ENCODE results near the gene B3GNT3. TPM values are rescaled to one million over a fixed set of nuclear protein-coding genes. Genes with fewer than 3 reads are reported as not detected.

The B3GNT3 gene
- 10 to 100 TPM in 1 of 2 donors, 1 to 10 TPM in 1; 5.2 to 11.9 TPM for total RNA-seq

- peak; percentile 76 for TF ChIP-seq POLR2A (IDR thresholded peaks at IDR 0.05)
- no peak for TF ChIP-seq CTCF (IDR thresholded peaks at IDR 0.05)
- intact Hi-C loops (cut with DNase I): no loop called here
- Histone ChIP-seq H3K9me3 (no peaks in the 10 kb centered on the region), H3K4me1 (replicated peaks) (no peaks in the 10 kb centered on the region), H3K27ac (peak within 1 kb of the TSS in 1 of 2 donors; percentile 65), H3K4me3 (peak within 1 kb of the TSS in 1 of 2 donors; percentile 20), H3K27me3 (replicated peaks; ENCODE audit: insufficient read depth) (no peaks in the 10 kb centered on the region), H3K36me3 (no peaks in the 10 kb centered on the region)
- peak; percentile 30 for DNase-seq (ENCODE audit: low spot score)
- WGBS: 5% methylated on average over 48 of the region's 50 CpGs
These were observed at the start of gene B3GNT3 for GRCh38 chr19:17794731-17795494. B3GNT3 (plus strand) TSS chr19:17795138; CDS start chr19:17807808, 12,670 bp downstream.

GRCh38 chr19:17747205-17748098, 47.5 kb upstream of the B3GNT3 start:
- no peak for TF ChIP-seq POLR2A (IDR thresholded peaks at IDR 0.05)
- TF ChIP-seq CTCF (IDR thresholded peaks at IDR 0.05): peak in 1 of 4 experiments; percentile 8
- no peaks in the 10 kb centered on the region for H3K36me3 ChIP-seq
- H3K4me3 ChIP-seq: peak overlapping the region; percentile 25 to 27
- H3K4me1 ChIP-seq (replicated peaks): no peaks in the 10 kb centered on the region
- WGBS: 12% methylated on average over 44 of the region's 75 CpGs
- H3K27ac ChIP-seq: no peak overlapping the region
- no peaks in the 10 kb centered on the region for H3K27me3 ChIP-seq (replicated peaks; ENCODE audit: insufficient read depth)
- intact Hi-C loops (cut with DNase I): no loop called here
- no peaks in the 10 kb centered on the region for H3K9me3 ChIP-seq
- peak; percentile 82 for DNase-seq (ENCODE audit: low spot score)

GRCh38 chr19:17748884-17749638, 45.9 kb upstream of the B3GNT3 start:
- H3K27ac ChIP-seq: no peak overlapping the region
- no peak for TF ChIP-seq CTCF (IDR thresholded peaks at IDR 0.05)
- no peak for TF ChIP-seq POLR2AphosphoS5 (IDR thresholded peaks at IDR 0.05)
- TF ChIP-seq POLR2A (IDR thresholded peaks at IDR 0.05): no peak
- no peaks in the 10 kb centered on the region for H3K27me3 ChIP-seq (replicated peaks; ENCODE audit: insufficient read depth)
- H3K36me3 ChIP-seq: no peaks in the 10 kb centered on the region
- no peaks in the 10 kb centered on the region for H3K4me1 ChIP-seq (replicated peaks)
- no peak overlapping the region for H3K4me3 ChIP-seq
- no peaks in the 10 kb centered on the region for H3K9me3 ChIP-seq
- DNase-seq (ENCODE audit: low spot score): no peak
- intact Hi-C loops (cut with DNase I): no loop called here
- 58% methylated on average over 6 of the region's 6 CpGs for WGBS

- H3K4me1 ChIP-seq (replicated peaks): no peaks in the 10 kb centered on the region
- no peaks in the 10 kb centered on the region for H3K9me3 ChIP-seq
- no peaks in the 10 kb centered on the region for H3K27me3 ChIP-seq (replicated peaks; ENCODE audit: insufficient read depth)
- H3K27ac ChIP-seq: no peak overlapping the region
- no peak for DNase-seq (ENCODE audit: low spot score)
- intact Hi-C loops (cut with DNase I): no loop called here
- WGBS: 27% methylated on average over 8 of the region's 8 CpGs
- no peak overlapping the region for H3K4me3 ChIP-seq
- no peaks in the 10 kb centered on the region for H3K36me3 ChIP-seq
- TF ChIP-seq CTCF (IDR thresholded peaks at IDR 0.05) (no peak), POLR2AphosphoS5 (IDR thresholded peaks at IDR 0.05) (no peak), POLR2A (IDR thresholded peaks at IDR 0.05) (no peak)
These were observed 45.0 kb upstream of the B3GNT3 start for GRCh38 chr19:17749912-17750317.
